AG09309 (cell line): ENCODE data around the gene RPS18.

Source experiments
- DNase-seq: peaks from one replicate; pipeline ENCODE4 v3.0.0-alpha.2; 2010; ENCODE audit warnings: low read depth
- H3K4me3 ChIP-seq: 2 replicates; pipeline ENCODE4 v1.5.1; 2011; ENCODE audit warnings: mild to moderate bottlenecking, low read depth, low read length, moderate library complexity; ENCODE audit not compliant: control insufficient read depth
- CTCF ChIP-seq: IDR thresholded peaks from 2 replicates; pipeline ENCODE4 v1.5.1; 2011; ENCODE audit warnings: mild to moderate bottlenecking, low read depth, low read length, inconsistent platforms; ENCODE audit not compliant: insufficient read depth, control insufficient read depth; ENCODE audit errors: missing control alignments

RPS18 gene

GRCh38 chr6:33314943-33315792 is 43.3 kb downstream of the RPS18 start:
- DNase-seq: no peak
- peak overlapping the region; percentile 68 for H3K4me3 ChIP-seq
- no peak for TF ChIP-seq CTCF

- H3K4me3 ChIP-seq: no peak overlapping the region
- no peak for DNase-seq
- TF ChIP-seq CTCF: no peak
Measured at GRCh38 chr6:33315793-33316602, 44.1 kb downstream of the RPS18 start.

GRCh38 chr6:33316603-33317418 is 44.9 kb downstream of the RPS18 start:
- no peak for TF ChIP-seq CTCF
- H3K4me3 ChIP-seq: peak overlapping the region; percentile 57
- DNase-seq: no peak

GRCh38 chr6:33317419-33317668 is 45.5 kb downstream of the RPS18 start:
- H3K4me3 ChIP-seq: peak overlapping the region; percentile 57
- no peak for TF ChIP-seq CTCF
- DNase-seq: no peak

- peak; percentile 97 for DNase-seq
- H3K4me3 ChIP-seq: peak within 1 kb of the TSS; percentile 57
- no peak for TF ChIP-seq CTCF
Measured at GRCh38 chr6:33317669-33318425, 46.0 kb downstream of the RPS18 start, which contains the start of gene ZBTB22. Gene ZBTB22 (minus strand): TSS chr6:33317744. CDS start chr6:33316916, 828 bp downstream.
